ENCODE data around the gene DCDC1.
"Not testable (repeated sequence)": the region's sequence is repeated elsewhere in the genome, so short reads cannot be mapped to it uniquely, and the experiment has no call there.

DCDC1 gene

GRCh38 chr11:31328697-31329096, 40.8 kb downstream of the DCDC1 start:
- no peak for DNase-seq

- no peak for DNase-seq
Measured at GRCh38 chr11:31327417-31327816, 42.1 kb downstream of the DCDC1 start.

- no peak for DNase-seq
Measured at GRCh38 chr11:31326470-31327148, 42.9 kb downstream of the DCDC1 start.

- peak; percentile 63 for DNase-seq
Measured at GRCh38 chr11:31325160-31325559, 44.4 kb downstream of the DCDC1 start.

GRCh38 chr11:31323145-31323544, 46.4 kb downstream of the DCDC1 start:
- DNase-seq, result no peak

- DNase-seq, result not testable (repeated sequence)
Measured at GRCh38 chr11:31321494-31321893, 48.0 kb downstream of the DCDC1 start.

- DNase-seq, result no peak
Measured at GRCh38 chr11:31303644-31304180, 65.8 kb downstream of the DCDC1 start.

GRCh38 chr11:31301549-31302510, 67.7 kb downstream of the DCDC1 start:
- no peak for DNase-seq

GRCh38 chr11:31295308-31295707, 74.2 kb downstream of the DCDC1 start:
- DNase-seq, result no peak

- not testable (repeated sequence) for DNase-seq
Measured at GRCh38 chr11:31273527-31273926, 96.0 kb downstream of the DCDC1 start.

- DNase-seq, result no peak
Measured at GRCh38 chr11:31267720-31268119, 101.8 kb downstream of the DCDC1 start.

GRCh38 chr11:31264834-31265233, 104.7 kb downstream of the DCDC1 start:
- no peak for DNase-seq

GRCh38 chr11:31262761-31263160, 106.8 kb downstream of the DCDC1 start:
- DNase-seq, result peak; percentile 68

GRCh38 chr11:31259797-31260196, 109.7 kb downstream of the DCDC1 start:
- DNase-seq, result no peak

GRCh38 chr11:31254415-31254814, 115.1 kb downstream of the DCDC1 start:
- DNase-seq, result no peak

- DNase-seq, result no peak
Measured at GRCh38 chr11:31248768-31249167, 120.8 kb downstream of the DCDC1 start.

- DNase-seq, result no peak
Measured at GRCh38 chr11:31247321-31247720, 122.2 kb downstream of the DCDC1 start.

- peak; percentile 27 for DNase-seq
Measured at GRCh38 chr11:31246451-31247165, 122.9 kb downstream of the DCDC1 start.

GRCh38 chr11:31243706-31244105, 125.8 kb downstream of the DCDC1 start:
- DNase-seq, result no peak

- peak; percentile 35 for DNase-seq
Measured at GRCh38 chr11:31240340-31240904, 129.1 kb downstream of the DCDC1 start.

- DNase-seq, result peak; percentile 36
Measured at GRCh38 chr11:31237819-31238760, 131.4 kb downstream of the DCDC1 start.

All from fibroblast of skin of abdomen (primary cell).